NCI-H2196 (cell line): ENCODE measurements around the gene NUP88.
"Not testable (repeated sequence)": the region's sequence is repeated elsewhere in the genome, so short reads cannot be mapped to it uniquely, and the experiment has no call there.

Source experiments
- DNase-seq: peaks from one replicate; lab custom pipeline; 2025; ENCODE audit not compliant: unreplicated experiment; lab: John Stamatoyannopoulos, UW

Gene NUP88

GRCh38 chr17:5419356-5419958 is at the start of gene NUP88:
Gene NUP88 (minus strand): TSS chr17:5419662. CDS start chr17:5419650, 12 bp downstream.
- peak; percentile 86 for DNase-seq

GRCh38 chr17:5468075-5468473 is 48.6 kb upstream of the NUP88 start:
- DNase-seq = no peak

GRCh38 chr17:5467416-5467815 is 48.0 kb upstream of the NUP88 start:
- DNase-seq = no peak

- no peak for DNase-seq
Observed at GRCh38 chr17:5466295-5466694, 46.8 kb upstream of the NUP88 start.

GRCh38 chr17:5464717-5465507 is 45.5 kb upstream of the NUP88 start:
- no peak for DNase-seq

GRCh38 chr17:5446786-5447185 is 27.3 kb upstream of the NUP88 start:
- DNase-seq = no peak

- no peak for DNase-seq
Observed at GRCh38 chr17:5444209-5444608, 24.7 kb upstream of the NUP88 start.

GRCh38 chr17:5443728-5444127 is 24.3 kb upstream of the NUP88 start:
- DNase-seq = no peak

GRCh38 chr17:5439446-5439764 is 19.9 kb upstream of the NUP88 start:
- no peak for DNase-seq

- peak; percentile 80 for DNase-seq
Observed at GRCh38 chr17:5438716-5439445, 19.4 kb upstream of the NUP88 start, which contains the start of gene C1QBP. Gene C1QBP (minus strand): TSS chr17:5439155. CDS start chr17:5439073, 82 bp downstream.

- DNase-seq = no peak
Observed at GRCh38 chr17:5437721-5438317, 18.4 kb upstream of the NUP88 start.

GRCh38 chr17:5435781-5436315 is 16.4 kb upstream of the NUP88 start:
- not testable (repeated sequence) for DNase-seq

GRCh38 chr17:5434984-5435383 is 15.5 kb upstream of the NUP88 start:
- no peak for DNase-seq

- no peak for DNase-seq
Observed at GRCh38 chr17:5431949-5432556, 12.6 kb upstream of the NUP88 start.

GRCh38 chr17:5431234-5431633 is 11.8 kb upstream of the NUP88 start:
- DNase-seq = not testable (repeated sequence)

GRCh38 chr17:5430413-5430999 is 11.0 kb upstream of the NUP88 start:
- no peak for DNase-seq

- DNase-seq = peak; percentile 18
Observed at GRCh38 chr17:5429191-5429887, 9.9 kb upstream of the NUP88 start.

GRCh38 chr17:5425826-5426225 is 6.4 kb upstream of the NUP88 start:
- DNase-seq = no peak

- DNase-seq = no peak
Observed at GRCh38 chr17:5424909-5425308, 5.4 kb upstream of the NUP88 start.

- no peak for DNase-seq
Observed at GRCh38 chr17:5422505-5422904, 3.0 kb upstream of the NUP88 start.
